HepG2 (cell line): ENCODE data around the gene SHC1. TPM values are rescaled to one million over a fixed set of nuclear protein-coding genes. Genes with fewer than 3 reads are reported as not detected.

Source experiments
- GTF2F1 ChIP-seq: fragments of 150-350 bp; IDR thresholded peaks from 2 replicates; pipeline ENCODE4 v1.6.1; 2014; ENCODE audit warnings: low read length
- MED13 ChIP-seq: sonication (generic); formaldehyde crosslinking; IDR thresholded peaks from 2 replicates; pipeline ENCODE4 v1.5.0; 2020; ENCODE audit warnings: missing genetic modification reagents
- MTF2 ChIP-seq: sonication (generic); formaldehyde crosslinking; IDR thresholded peaks from 2 replicates; pipeline ENCODE4 v1.5.0; 2020; ENCODE audit warnings: missing genetic modification reagents, borderline replicate concordance
- TMF1 ChIP-seq: sonication (generic); formaldehyde crosslinking; IDR thresholded peaks from 2 replicates; pipeline ENCODE4 v1.8.1; 2022; ENCODE audit warnings: low read depth, missing genetic modification reagents
- ZBTB40 ChIP-seq, 2 experiments: fragments of 450-650 bp in 1 of 2; sonication (generic) in 1 of 2; formaldehyde crosslinking in 1 of 2; IDR thresholded peaks; 2 replicates each; pipeline versions ENCODE4 v1.6.1 to v1.8.0; 2016 to 2022; ENCODE audit warnings: antibody characterized with exemption in 1 of 2, mild to moderate bottlenecking in 1 of 2, missing genetic modification reagents in 1 of 2
- ZNF703 ChIP-seq: sonication (generic); formaldehyde crosslinking; IDR thresholded peaks from 2 replicates; pipeline ENCODE4 v1.5.1; 2020; ENCODE audit warnings: missing genetic modification reagents, mild to moderate bottlenecking, moderate library complexity, borderline replicate concordance
- ZNF777 ChIP-seq: sonication (generic); formaldehyde crosslinking; IDR thresholded peaks from 2 replicates; pipeline ENCODE4 v1.4.0; 2020; ENCODE audit warnings: missing genetic modification reagents
- ZSCAN20 ChIP-seq: sonication (generic); formaldehyde crosslinking; IDR thresholded peaks from 2 replicates; pipeline ENCODE4 v1.4.0; 2020; ENCODE audit warnings: missing genetic modification reagents, mild to moderate bottlenecking, borderline replicate concordance
- polyA plus RNA-seq, 8 experiments: library from polyadenylated mRNA; depleted of rRNA in 3 of 8; stranded (reverse) in 7 of 8; unstranded in 1 of 8; fragments of >200 nt; fragmentation: Illumina TruSeq in 4 of 8; extraction: Trizol in 4 of 8; gene quantifications; 2 replicates each; pipeline versions ENCODE4 v1.2.1 to v1.2.3, GENCODE V29; 2011 to 2016; ENCODE audit warnings: low read depth in 4 of 8, missing spikeins in 1 of 8, mixed read lengths in 1 of 8; ENCODE audit not compliant: insufficient read depth in 1 of 8
- total RNA-seq, 5 experiments: library from RNA; depleted of rRNA; stranded (reverse); fragments of >200 nt; fragmentation: Illumina TruSeq; extraction: Trizol; gene quantifications; 2 replicates each; pipeline ENCODE4 v1.2.3, GENCODE V29; 2016; ENCODE audit warnings: low read depth in 1 of 5
- TF ChIP-seq, protein P1 (sequence below): sonication (generic); formaldehyde crosslinking; IDR thresholded peaks from 2 replicates; pipeline ENCODE4 v1.4.0; 2020; ENCODE audit warnings: missing genetic modification reagents
- TF ChIP-seq, protein P2 (sequence below): sonication (generic); formaldehyde crosslinking; IDR thresholded peaks from 2 replicates; pipeline ENCODE4 v1.5.1; 2020; ENCODE audit warnings: missing genetic modification reagents, mild to moderate bottlenecking, borderline replicate concordance

The SHC1 gene
- total and polyA plus RNA-seq, 2 of the 13 experiments (the other 11 are each of a cell fraction or from before 2014, with no cell fraction given): 52.0 to 137 TPM

- TF ChIP-seq MED13 (0 out of 2 replicates have a peak, but pooled peaks have one; percentile 29), ZNF703 (CRISPR knock-in tag) (no peak), MTF2 (CRISPR knock-in tag) (no peak), ZBTB40 (IDR thresholded peaks at IDR 0.05) (no peak), ZBTB40 (CRISPR knock-in tag; IDR thresholded peaks at IDR 0.05) (no peak), TMF1 (no peak), GTF2F1 (no peak), ZSCAN20 (CRISPR knock-in tag) (no peak), ZNF777 (no peak)
- TF ChIP-seq, protein P1, sequence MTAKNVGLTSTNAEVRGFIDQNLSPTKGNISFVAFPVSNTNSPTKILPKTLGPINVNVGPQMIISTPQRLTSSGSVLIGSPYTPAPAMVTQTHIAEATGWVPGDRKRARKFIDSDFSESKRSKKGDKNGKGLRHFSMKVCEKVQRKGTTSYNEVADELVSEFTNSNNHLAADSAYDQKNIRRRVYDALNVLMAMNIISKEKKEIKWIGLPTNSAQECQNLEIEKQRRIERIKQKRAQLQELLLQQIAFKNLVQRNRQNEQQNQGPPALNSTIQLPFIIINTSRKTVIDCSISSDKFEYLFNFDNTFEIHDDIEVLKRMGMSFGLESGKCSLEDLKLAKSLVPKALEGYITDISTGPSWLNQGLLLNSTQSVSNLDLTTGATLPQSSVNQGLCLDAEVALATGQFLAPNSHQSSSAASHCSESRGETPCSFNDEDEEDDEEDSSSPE: no peak
- TF ChIP-seq, protein P2, sequence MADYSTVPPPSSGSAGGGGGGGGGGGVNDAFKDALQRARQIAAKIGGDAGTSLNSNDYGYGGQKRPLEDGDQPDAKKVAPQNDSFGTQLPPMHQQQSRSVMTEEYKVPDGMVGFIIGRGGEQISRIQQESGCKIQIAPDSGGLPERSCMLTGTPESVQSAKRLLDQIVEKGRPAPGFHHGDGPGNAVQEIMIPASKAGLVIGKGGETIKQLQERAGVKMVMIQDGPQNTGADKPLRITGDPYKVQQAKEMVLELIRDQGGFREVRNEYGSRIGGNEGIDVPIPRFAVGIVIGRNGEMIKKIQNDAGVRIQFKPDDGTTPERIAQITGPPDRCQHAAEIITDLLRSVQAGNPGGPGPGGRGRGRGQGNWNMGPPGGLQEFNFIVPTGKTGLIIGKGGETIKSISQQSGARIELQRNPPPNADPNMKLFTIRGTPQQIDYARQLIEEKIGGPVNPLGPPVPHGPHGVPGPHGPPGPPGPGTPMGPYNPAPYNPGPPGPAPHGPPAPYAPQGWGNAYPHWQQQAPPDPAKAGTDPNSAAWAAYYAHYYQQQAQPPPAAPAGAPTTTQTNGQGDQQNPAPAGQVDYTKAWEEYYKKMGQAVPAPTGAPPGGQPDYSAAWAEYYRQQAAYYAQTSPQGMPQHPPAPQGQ (CRISPR knock-in tag): no peak
Observed at GRCh38 chr1:155003766-155004351, 33.3 kb upstream of the SHC1 start (continued).
